ENCODE measurements around the gene EHBP1L1. TPM values are rescaled to one million over a fixed set of nuclear protein-coding genes. Genes with fewer than 3 reads are reported as not detected.

The EHBP1L1 gene
- total and polyA plus RNA-seq, 4 donors = 1.1 to 120 (median 10.0) TPM

- peak; percentile 66 for DNase-seq (ENCODE audit: low spot score)
- 83% methylated on average over 26 of the region's 26 CpGs for WGBS
- H3K4me1 ChIP-seq (ENCODE audit: control insufficient read depth in 4 of 4, insufficient read depth in 4 of 4, low read length in 3 of 4) = peaks cover 0 to 3% (median 0%) of the 10 kb centered on the region in 4 donors
- H3K9ac ChIP-seq (ENCODE audit: low read depth in 1 of 2, low read length in 2 of 2) = no peak overlapping the region
- H3K4me3 ChIP-seq (ENCODE audit: low read depth in 1 of 3, low read length in 3 of 3) = no peak overlapping the region
- TF ChIP-seq EGR1 (IDR thresholded peaks at IDR 0.05; ENCODE audit: low read depth in 2 of 2) (no peak), TAF1 (conservative IDR thresholded peaks at IDR 0.05) (no peak), HNF4G (IDR thresholded peaks at IDR 0.05) (no peak), NR2F2 (IDR thresholded peaks at IDR 0.05) (no peak), HNF4A (conservative IDR thresholded peaks at IDR 0.05) (no peak), RAD21 (IDR thresholded peaks at IDR 0.05) (peak; percentile 55 to 65), FOXA2 (IDR thresholded peaks at IDR 0.05) (no peak)
- TF ChIP-seq, protein P1, sequence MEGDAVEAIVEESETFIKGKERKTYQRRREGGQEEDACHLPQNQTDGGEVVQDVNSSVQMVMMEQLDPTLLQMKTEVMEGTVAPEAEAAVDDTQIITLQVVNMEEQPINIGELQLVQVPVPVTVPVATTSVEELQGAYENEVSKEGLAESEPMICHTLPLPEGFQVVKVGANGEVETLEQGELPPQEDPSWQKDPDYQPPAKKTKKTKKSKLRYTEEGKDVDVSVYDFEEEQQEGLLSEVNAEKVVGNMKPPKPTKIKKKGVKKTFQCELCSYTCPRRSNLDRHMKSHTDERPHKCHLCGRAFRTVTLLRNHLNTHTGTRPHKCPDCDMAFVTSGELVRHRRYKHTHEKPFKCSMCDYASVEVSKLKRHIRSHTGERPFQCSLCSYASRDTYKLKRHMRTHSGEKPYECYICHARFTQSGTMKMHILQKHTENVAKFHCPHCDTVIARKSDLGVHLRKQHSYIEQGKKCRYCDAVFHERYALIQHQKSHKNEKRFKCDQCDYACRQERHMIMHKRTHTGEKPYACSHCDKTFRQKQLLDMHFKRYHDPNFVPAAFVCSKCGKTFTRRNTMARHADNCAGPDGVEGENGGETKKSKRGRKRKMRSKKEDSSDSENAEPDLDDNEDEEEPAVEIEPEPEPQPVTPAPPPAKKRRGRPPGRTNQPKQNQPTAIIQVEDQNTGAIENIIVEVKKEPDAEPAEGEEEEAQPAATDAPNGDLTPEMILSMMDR (IDR thresholded peaks at IDR 0.05; ENCODE audit: low read depth, low read length, missing input control) = peak; percentile 46
- no peaks in the 10 kb centered on the region for H3K9me3 ChIP-seq (ENCODE audit: control insufficient read depth in 4 of 4, low read length in 3 of 4)
- H3K27ac ChIP-seq (ENCODE audit: low read depth in 1 of 2, low read length in 2 of 2) = no peak overlapping the region
- no peaks in the 10 kb centered on the region for H3K27me3 ChIP-seq (ENCODE audit: control insufficient read depth in 4 of 4, insufficient read depth in 4 of 4, low read length in 3 of 4)
- peaks cover 0 to 14% (median 4%) of the 10 kb centered on the region in 4 donors for H3K36me3 ChIP-seq (ENCODE audit: control insufficient read depth in 4 of 4, insufficient read depth in 3 of 4, low read depth in 1 of 4, low read length in 3 of 4)
Measured at GRCh38 chr11:65593518-65594414, 17.9 kb downstream of the EHBP1L1 start.

DNA sequence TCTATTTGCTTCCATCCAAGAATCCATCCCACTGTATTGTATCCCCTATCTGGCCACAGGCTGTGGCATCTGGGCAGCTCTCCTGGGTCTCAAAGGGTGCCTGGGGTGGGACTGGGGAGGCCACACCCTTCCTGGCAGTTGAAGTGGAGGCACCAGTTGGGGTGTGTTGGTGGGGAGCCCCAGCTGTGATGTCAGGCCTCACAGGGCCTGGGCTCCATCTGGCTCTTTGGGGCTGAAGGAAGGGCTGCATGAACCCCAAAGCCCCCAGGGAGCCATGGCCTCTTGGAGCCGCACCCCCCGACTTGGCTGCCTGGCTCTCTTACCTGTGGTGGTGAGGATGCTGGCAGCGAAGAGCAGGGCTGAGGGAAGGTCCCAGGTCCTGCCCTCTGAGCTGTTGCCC lies 19.3 kb downstream of the EHBP1L1 start:
- H3K4me3 ChIP-seq (ENCODE audit: low read depth in 1 of 3, low read length in 3 of 3) = no peak overlapping the region
- WGBS = 87% methylated on average over 3 of the region's 3 CpGs
- H3K9me3 ChIP-seq (ENCODE audit: control insufficient read depth in 4 of 4, low read length in 3 of 4) = no peaks in the 10 kb centered on the region
- H3K36me3 ChIP-seq (ENCODE audit: control insufficient read depth in 4 of 4, insufficient read depth in 3 of 4, low read depth in 1 of 4, low read length in 3 of 4) = peaks cover 0 to 22% (median 8%) of the 10 kb centered on the region in 4 donors
- no peak for DNase-seq (ENCODE audit: low spot score)
- no peak overlapping the region for H3K9ac ChIP-seq (ENCODE audit: low read depth in 1 of 2, low read length in 2 of 2)
- no peak overlapping the region for H3K27ac ChIP-seq (ENCODE audit: low read depth in 1 of 2, low read length in 2 of 2)
- no peaks in the 10 kb centered on the region for H3K27me3 ChIP-seq (ENCODE audit: control insufficient read depth in 4 of 4, insufficient read depth in 4 of 4, low read length in 3 of 4)
- TF ChIP-seq FOXA2 (IDR thresholded peaks at IDR 0.05) = no peak
- TF ChIP-seq NR2F2 (IDR thresholded peaks at IDR 0.05) = no peak
- TF ChIP-seq, protein P2, sequence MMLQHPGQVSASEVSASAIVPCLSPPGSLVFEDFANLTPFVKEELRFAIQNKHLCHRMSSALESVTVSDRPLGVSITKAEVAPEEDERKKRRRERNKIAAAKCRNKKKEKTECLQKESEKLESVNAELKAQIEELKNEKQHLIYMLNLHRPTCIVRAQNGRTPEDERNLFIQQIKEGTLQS (IDR thresholded peaks at IDR 0.05) = no peak
- TF ChIP-seq FOXA1 (IDR thresholded peaks at IDR 0.05) = no peak
- peaks cover 0 to 3% (median 0%) of the 10 kb centered on the region in 4 donors for H3K4me1 ChIP-seq (ENCODE audit: control insufficient read depth in 4 of 4, insufficient read depth in 4 of 4, low read length in 3 of 4)

DNA sequence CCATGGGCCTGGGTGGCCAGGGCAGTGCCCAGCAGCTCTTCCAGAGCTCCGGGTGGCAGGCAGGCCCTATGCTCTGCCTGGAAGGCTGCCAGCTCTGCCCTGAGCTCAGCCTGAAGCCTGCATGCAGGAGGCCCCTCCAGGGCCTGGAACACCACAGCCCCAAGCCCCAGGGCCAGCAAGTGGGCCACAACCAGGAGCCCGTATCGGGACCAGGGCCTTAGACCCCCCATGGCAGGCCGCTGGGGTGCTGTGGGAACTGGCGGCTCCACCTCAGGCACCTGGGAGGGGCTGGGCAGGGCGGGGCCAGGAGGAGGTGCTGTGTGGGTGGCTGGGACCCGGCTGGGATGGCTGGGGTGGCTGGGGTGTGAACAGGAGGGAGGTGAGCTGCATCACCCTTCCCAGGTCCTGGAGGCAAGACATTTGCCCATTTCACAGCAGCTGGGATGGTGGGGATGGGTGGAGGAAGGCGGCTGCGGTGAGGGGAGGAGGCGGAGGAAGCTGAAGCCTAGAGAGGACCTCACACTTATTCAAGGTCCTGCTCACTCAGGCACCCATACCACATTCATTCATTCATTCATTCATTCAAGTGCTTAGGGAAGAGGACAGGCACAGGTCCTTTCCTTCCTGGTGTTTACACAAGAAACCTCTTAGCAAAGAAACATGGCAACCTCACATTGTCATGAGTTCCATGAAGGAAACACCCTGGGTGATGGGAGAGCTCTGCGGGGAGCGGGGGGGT lies 19.9 kb downstream of the EHBP1L1 start, which contains the start of gene KCNK7:
Gene KCNK7 (minus strand): TSS at position 258 of the 739 bp plus-strand sequence. CDS start 28 bp downstream, at position 230.
- TF ChIP-seq HNF4A (conservative IDR thresholded peaks at IDR 0.05) (no peak), FOXA2 (IDR thresholded peaks at IDR 0.05) (no peak)
- Histone ChIP-seq H3K9me3 (ENCODE audit: control insufficient read depth in 4 of 4, low read length in 3 of 4) (no peaks in the 10 kb centered on the region), H3K4me3 (ENCODE audit: low read depth in 1 of 3, low read length in 3 of 3) (no peak within 1 kb of the TSS), H3K4me1 (ENCODE audit: control insufficient read depth in 4 of 4, insufficient read depth in 4 of 4, low read length in 3 of 4) (peaks cover 0 to 3% (median 0%) of the 10 kb centered on the region in 4 donors), H3K9ac (ENCODE audit: low read depth in 1 of 2, low read length in 2 of 2) (no peak within 1 kb of the TSS), H3K27me3 (ENCODE audit: control insufficient read depth in 4 of 4, insufficient read depth in 4 of 4, low read length in 3 of 4) (no peaks in the 10 kb centered on the region), H3K36me3 (ENCODE audit: control insufficient read depth in 4 of 4, insufficient read depth in 3 of 4, low read depth in 1 of 4, low read length in 3 of 4) (peaks cover 0 to 26% (median 11%) of the 10 kb centered on the region in 4 donors), H3K27ac (ENCODE audit: low read depth in 1 of 2, low read length in 2 of 2) (no peak within 1 kb of the TSS)
- DNase-seq (ENCODE audit: low spot score) = no peak
- WGBS = 65% methylated on average over 12 of the region's 12 CpGs

Measured in liver (tissue), 9 donors.